B cell (primary cell): ENCODE data around the gene NR6A1. TPM values are rescaled to one million over a fixed set of nuclear protein-coding genes. Genes with fewer than 3 reads are reported as not detected.

ENCODE experiments used
- ATAC-seq: fragments of 200-7000 bp; cut with Tn5 transposase; one replicate; pipeline ENCODE4 v1.10.0; 2021; ENCODE audit warnings: low read depth, mild to moderate bottlenecking, moderate number of reproducible peaks, moderate library complexity
- CTCF ChIA-PET: fragments of 350-600 bp; sonication (Branson Sonifier 250); formaldehyde crosslinking; loops from one replicate; lab custom pipeline; 2021; ENCODE audit warnings: antibody characterized with exemption, inconsistent platforms; lab: Charles Lee
- POLR2A ChIA-PET: fragments of 350-600 bp; sonication (Branson Sonifier 250); formaldehyde crosslinking; loops from one replicate; lab custom pipeline; 2021; ENCODE audit warnings: antibody characterized with exemption; lab: Charles Lee
- DNase-seq: peaks from one replicate; pipeline ENCODE4 v3.0.0; 2013
- H2AFZ ChIP-seq: 2 replicates; pipeline ENCODE4 v1.6.1; 2012; ENCODE audit warnings: mild to moderate bottlenecking, low read depth, low read length; ENCODE audit not compliant: insufficient read depth, poor library complexity, severe bottlenecking
- H3K27ac ChIP-seq, 2 donors: 1 replicate in 1 of 2; 2 replicates in 1 of 2; pipeline ENCODE4 v1.5.1; 2012 to 2013; ENCODE audit warnings: low read length in 2 of 2, mild to moderate bottlenecking in 2 of 2, moderate library complexity in 1 of 2
- H3K27me3 ChIP-seq, 4 experiments: fragments of 200-600 bp in 1 of 4; sonication (generic) in 1 of 4; replicated peaks in 1 of 4; 1 replicate in 2 of 4; 2 replicates in 2 of 4; pipeline versions ENCODE4 v1.6.1 to v1.7.0; 2013 to 2016; ENCODE audit warnings: low read length in 3 of 4, mild to moderate bottlenecking in 2 of 4, mixed read lengths in 1 of 4, moderate library complexity in 1 of 4; ENCODE audit not compliant: insufficient read depth in 4 of 4, control insufficient read depth in 3 of 4; ENCODE audit errors: control extremely low read depth in 1 of 4
- H3K36me3 ChIP-seq, 2 experiments: replicated peaks in 1 of 2; 1 replicate in 1 of 2; 2 replicates in 1 of 2; pipeline versions ENCODE4 v1.6.1 to v1.7.1; 2013; ENCODE audit warnings: low read length in 1 of 2; ENCODE audit not compliant: insufficient read depth in 2 of 2, control insufficient read depth in 1 of 2; ENCODE audit errors: control extremely low read depth in 1 of 2, extremely low read depth in 1 of 2
- H3K4me1 ChIP-seq, 2 donors: fragments of 200-600 bp in 1 of 2; sonication (generic) in 1 of 2; 1 replicate in 1 of 2; 2 replicates in 1 of 2; pipeline versions ENCODE4 v1.5.1 to v1.6.1; 2013 to 2017; ENCODE audit warnings: low read length in 2 of 2; ENCODE audit not compliant: control insufficient read depth in 2 of 2, insufficient read depth in 2 of 2
- H3K4me2 ChIP-seq: replicated peaks from 2 replicates; pipeline ENCODE3; 2012; ENCODE audit warnings: mild to moderate bottlenecking, low read depth, low read length; ENCODE audit not compliant: poor library complexity, severe bottlenecking
- H3K4me3 ChIP-seq, 5 experiments: fragments of 200-600 bp in 1 of 5; sonication (generic) in 1 of 5; 1 replicate in 3 of 5; 2 replicates in 2 of 5; pipeline versions ENCODE4 v1.5.1 to v1.7.0; 2011 to 2016; ENCODE audit warnings: low read length in 4 of 5, mild to moderate bottlenecking in 4 of 5, low read depth in 2 of 5, control low read depth in 1 of 5, moderate library complexity in 1 of 5; ENCODE audit not compliant: insufficient read depth in 1 of 5; ENCODE audit errors: control extremely low read depth in 1 of 5, extremely low read depth in 1 of 5
- H3K79me2 ChIP-seq: fragments of 200-600 bp; sonication (generic); one replicate; pipeline ENCODE4 v1.6.0; 2016; ENCODE audit warnings: low read length; ENCODE audit not compliant: control insufficient read depth, insufficient read depth
- H3K9ac ChIP-seq: fragments of 200-600 bp; sonication (generic); 2 replicates; pipeline ENCODE4 v1.6.1; 2017; ENCODE audit warnings: mild to moderate bottlenecking, low read length, moderate library complexity
- H3K9me3 ChIP-seq, 3 donors: one replicate each; pipeline versions ENCODE4 v1.6.1 to v1.7.1; 2013; ENCODE audit warnings: low read length in 2 of 3; ENCODE audit not compliant: control insufficient read depth in 2 of 3, insufficient read depth in 1 of 3; ENCODE audit errors: control extremely low read depth in 1 of 3
- H4K20me1 ChIP-seq: 2 replicates; pipeline ENCODE4 v1.6.0; 2012; ENCODE audit warnings: mild to moderate bottlenecking, low read length; ENCODE audit not compliant: insufficient read depth, control insufficient read depth, poor library complexity, severe bottlenecking
- H3K27ac Mint-ChIP-seq: one replicate; pipeline ENCODE4 v1.8.0; 2021; ENCODE audit warnings: mixed read lengths
- H3K27me3 Mint-ChIP-seq: one replicate; pipeline ENCODE4 v1.8.0; 2021; ENCODE audit warnings: mixed read lengths
- H3K4me1 Mint-ChIP-seq: one replicate; pipeline ENCODE4 v1.8.0; 2021; ENCODE audit warnings: mixed read lengths
- H3K4me3 Mint-ChIP-seq: one replicate; pipeline ENCODE4 v1.8.0; 2021; ENCODE audit warnings: mixed read lengths
- H3K9me3 Mint-ChIP-seq: one replicate; pipeline ENCODE4 v1.8.0; 2022; ENCODE audit warnings: mixed read lengths; ENCODE audit not compliant: insufficient read depth
- EZH2 ChIP-seq: IDR thresholded peaks from 2 replicates; pipeline ENCODE4 v1.6.1; 2012; ENCODE audit warnings: borderline replicate concordance, low read depth, mild to moderate bottlenecking, moderate library complexity, low read length; ENCODE audit not compliant: insufficient read depth, poor library complexity, severe bottlenecking
- WGBS: methylation state at CpG from one replicate; pipeline ENCODE4 v1.1.5; 2013; ENCODE audit warnings: missing lambda C conversion rate; ENCODE audit not compliant: insufficient coverage; 5-methylcytosine and 5-hydroxymethylcytosine counted together
- intact Hi-C: fragments of 100-400 bp; cut with micrococcal nuclease; formaldehyde crosslinking; loops from one replicate; pipeline ENCODE4 v1.10.0; 2022
- polyA plus RNA-seq: library from polyadenylated mRNA; depleted of rRNA; stranded (reverse); fragments of >200 nt; gene quantifications from 2 replicates; pipeline ENCODE4 v1.2.3, GENCODE V29; 2012
- total RNA-seq, 2 donors: library from RNA; stranded (reverse); fragments of 120-200 nt in 1 of 2; gene quantifications; 1 replicate in 1 of 2; 2 replicates in 1 of 2; pipeline versions ENCODE4 v1.2.3 to v1.2.4, GENCODE V29; 2013 to 2022
- TF ChIP-seq, protein P1 (sequence below): fragments of 200-600 bp; IDR thresholded peaks from one replicate; pipeline ENCODE4 v1.8.0; 2022; ENCODE audit warnings: antibody characterized with exemption, mild to moderate bottlenecking

Gene NR6A1
- total and polyA plus RNA-seq, 2 donors (not counting 1 experiment from before 2014, with no cell fraction given) = 0.09 to 0.67 TPM

GRCh38 chr9:124502711-124503702, 268.1 kb downstream of the NR6A1 start:
- Histone ChIP-seq H3K27ac (no peak overlapping the region), H3K4me1 (peaks cover 7 to 9% of the 10 kb centered on the region in 2 donors), H3K36me3 (no peaks in the 10 kb centered on the region), H3K4me2 (peak overlapping the region; percentile 72), H3K9ac (no peak overlapping the region), H3K9me3 (peaks cover 0 to 7% (median 0%) of the 10 kb centered on the region in 3 donors), H3K4me3 (no peak overlapping the region), H2AFZ (peak overlapping the region; percentile 66), H3K27me3 (peaks cover 0 to 45% (median 6%) of the 10 kb centered on the region in 4 experiments), H4K20me1 (no peaks in the 10 kb centered on the region), H3K79me2 (no peaks in the 10 kb centered on the region)
- peaks cover 12% of the 10 kb centered on the region for H3K4me1 Mint-ChIP-seq
- POLR2A ChIA-PET = no interaction called here
- intact Hi-C loops = no loop called here
- TF ChIP-seq, protein P1, sequence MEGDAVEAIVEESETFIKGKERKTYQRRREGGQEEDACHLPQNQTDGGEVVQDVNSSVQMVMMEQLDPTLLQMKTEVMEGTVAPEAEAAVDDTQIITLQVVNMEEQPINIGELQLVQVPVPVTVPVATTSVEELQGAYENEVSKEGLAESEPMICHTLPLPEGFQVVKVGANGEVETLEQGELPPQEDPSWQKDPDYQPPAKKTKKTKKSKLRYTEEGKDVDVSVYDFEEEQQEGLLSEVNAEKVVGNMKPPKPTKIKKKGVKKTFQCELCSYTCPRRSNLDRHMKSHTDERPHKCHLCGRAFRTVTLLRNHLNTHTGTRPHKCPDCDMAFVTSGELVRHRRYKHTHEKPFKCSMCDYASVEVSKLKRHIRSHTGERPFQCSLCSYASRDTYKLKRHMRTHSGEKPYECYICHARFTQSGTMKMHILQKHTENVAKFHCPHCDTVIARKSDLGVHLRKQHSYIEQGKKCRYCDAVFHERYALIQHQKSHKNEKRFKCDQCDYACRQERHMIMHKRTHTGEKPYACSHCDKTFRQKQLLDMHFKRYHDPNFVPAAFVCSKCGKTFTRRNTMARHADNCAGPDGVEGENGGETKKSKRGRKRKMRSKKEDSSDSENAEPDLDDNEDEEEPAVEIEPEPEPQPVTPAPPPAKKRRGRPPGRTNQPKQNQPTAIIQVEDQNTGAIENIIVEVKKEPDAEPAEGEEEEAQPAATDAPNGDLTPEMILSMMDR = no peak
- TF ChIP-seq EZH2 = no peak
- DNase-seq (no peak), ATAC-seq (no peak)
- no peak overlapping the region for H3K27ac Mint-ChIP-seq
- H3K9me3 Mint-ChIP-seq = no peaks in the 10 kb centered on the region
- peaks cover 27% of the 10 kb centered on the region for H3K27me3 Mint-ChIP-seq
- CTCF ChIA-PET = no interaction called here
- peak overlapping the region; percentile 32 for H3K4me3 Mint-ChIP-seq
- 27% methylated on average over 90 of the region's 96 CpGs for WGBS

DNA sequence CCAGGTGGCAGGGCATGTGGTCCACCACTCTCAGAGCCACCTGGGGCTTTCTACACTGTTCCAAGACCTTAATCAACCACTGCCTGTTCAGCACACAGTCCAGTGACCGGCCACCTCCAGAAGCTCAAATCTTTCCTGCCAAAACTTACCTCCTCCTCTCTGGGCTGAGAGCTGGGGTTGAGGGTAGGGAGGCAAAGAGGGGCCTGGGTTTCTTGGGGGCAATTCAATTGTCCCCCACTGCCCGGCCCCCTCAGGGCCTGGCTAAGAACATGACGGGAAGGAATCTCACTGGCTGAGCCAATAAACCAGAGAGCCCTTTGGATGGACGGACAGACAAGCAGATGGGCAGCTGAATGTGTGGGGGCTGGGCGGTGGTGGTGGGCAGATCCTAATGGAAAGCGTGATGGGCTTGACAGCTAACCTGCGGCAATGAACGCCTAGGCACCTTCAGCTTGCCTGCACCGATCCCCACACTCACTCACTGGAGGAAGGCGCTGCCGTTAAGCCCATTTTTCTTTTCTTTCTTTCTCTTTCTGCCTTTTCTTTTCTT, 269.3 kb downstream of the NR6A1 start:
- no peak overlapping the region for H3K27ac ChIP-seq
- peaks cover 0 to 42% (median 6%) of the 10 kb centered on the region in 4 experiments for H3K27me3 ChIP-seq
- H4K20me1 ChIP-seq = no peaks in the 10 kb centered on the region
- no peaks in the 10 kb centered on the region for H3K79me2 ChIP-seq
- CTCF ChIA-PET = no interaction called here
- no peak overlapping the region for H3K4me3 ChIP-seq
- POLR2A ChIA-PET = no interaction called here
- no peak overlapping the region for H3K4me3 Mint-ChIP-seq
- H2AFZ ChIP-seq = no peak overlapping the region
- DNase-seq = no peak
- peaks cover 27% of the 10 kb centered on the region for H3K27me3 Mint-ChIP-seq
- H3K4me2 ChIP-seq = no peak overlapping the region
- H3K36me3 ChIP-seq = no peaks in the 10 kb centered on the region
- intact Hi-C loops = no loop called here
- no peak overlapping the region for H3K27ac Mint-ChIP-seq
- peaks cover 7 to 9% of the 10 kb centered on the region in 2 donors for H3K4me1 ChIP-seq
- H3K9ac ChIP-seq = no peak overlapping the region
- H3K4me1 Mint-ChIP-seq = peaks cover 15% of the 10 kb centered on the region
- H3K9me3 Mint-ChIP-seq = no peaks in the 10 kb centered on the region
- 96% methylated on average over 8 of the region's 11 CpGs for WGBS
- peaks cover 0 to 7% (median 0%) of the 10 kb centered on the region in 3 donors for H3K9me3 ChIP-seq
- no peak for ATAC-seq
- TF ChIP-seq EZH2 = no peak
